Upper lobe of left lung (tissue), 6 donors: ENCODE results near the gene UBASH3A. TPM values are rescaled to one million over a fixed set of nuclear protein-coding genes. Genes with fewer than 3 reads are reported as not detected.

ENCODE experiments used
- ATAC-seq, 2 donors: fragments of 200-7000 bp; cut with Tn5 transposase; one replicate each; pipeline ENCODE4 v1.9.1; 2022; ENCODE audit warnings: mild to moderate bottlenecking in 2 of 2, moderate library complexity in 2 of 2; ENCODE audit not compliant: low FRiP score in 2 of 2
- DNase-seq, 2 donors: peaks; one replicate each; pipeline ENCODE4 v3.0.0-alpha.2; 2019 to 2020
- H3K27ac ChIP-seq, 4 donors: fragments of 200-600 bp; sonication (generic); one replicate each; pipeline ENCODE4 v1.5.1; 2016 to 2019
- H3K27me3 ChIP-seq, 4 donors: fragments of 200-600 bp; sonication (generic); one replicate each; pipeline ENCODE4 v1.5.1; 2017 to 2019
- H3K36me3 ChIP-seq, 4 donors: fragments of 200-600 bp; sonication (generic); one replicate each; pipeline ENCODE4 v1.5.1; 2016 to 2019
- H3K4me1 ChIP-seq, 4 donors: fragments of 200-600 bp; sonication (generic); one replicate each; pipeline ENCODE4 v1.5.1; 2018 to 2019
- H3K4me3 ChIP-seq, 4 donors: fragments of 200-600 bp; sonication (generic); one replicate each; pipeline ENCODE4 v1.5.1; 2017 to 2019; ENCODE audit warnings: mild to moderate bottlenecking in 2 of 4, moderate library complexity in 1 of 4
- H3K9me3 ChIP-seq, 4 donors: fragments of 200-600 bp; sonication (generic); one replicate each; pipeline ENCODE4 v1.5.1; 2018 to 2019
- CTCF ChIP-seq, 6 experiments: fragments of 450-650 bp in 4 of 6; fragments of 200-600 bp in 2 of 6; sonication (generic) in 2 of 6; IDR thresholded peaks; one replicate each; pipeline ENCODE4 v1.5.1; 2016 to 2019; ENCODE audit warnings: antibody characterized with exemption in 6 of 6
- EP300 ChIP-seq, 4 donors: sonication (generic); formaldehyde crosslinking; IDR thresholded peaks; one replicate each; pipeline ENCODE4 v1.5.1; 2017; ENCODE audit warnings: antibody characterized with exemption in 4 of 4, control low read depth in 2 of 4
- POLR2A ChIP-seq, 4 donors: fragments of 450-650 bp; IDR thresholded peaks; one replicate each; pipeline ENCODE4 v1.5.1; 2016 to 2017; ENCODE audit warnings: antibody characterized with exemption in 4 of 4, mild to moderate bottlenecking in 2 of 4
- POLR2AphosphoS5 ChIP-seq, 2 donors: sonication (generic); formaldehyde crosslinking; IDR thresholded peaks; one replicate each; pipeline ENCODE4 v1.5.1; 2017; ENCODE audit warnings: antibody characterized with exemption in 2 of 2
- WGBS, 2 donors: methylation state at CpG; one replicate each; pipeline ENCODE4 v1.1.5; 2017 to 2018; 5-methylcytosine and 5-hydroxymethylcytosine counted together
- total RNA-seq, 6 donors: library from RNA; depleted of rRNA in 4 of 6; stranded (reverse); fragments of >200 nt in 4 of 6; gene quantifications; one replicate each; pipeline versions ENCODE4 v1.1.0 to v1.2.1, GENCODE V29; 2016 to 2021
- donor health status: DM: no; HTN: no; CAD: no; lungs with moderate emphysema.
- donor health status: DM: no; HTN: yes; CAD: no; lungs with severe emphysema.

Gene UBASH3A
- total RNA-seq, 6 donors from 2014 or later: 1.4 to 7.3 (median 2.9) TPM; not detected in 1

GRCh38 chr21:42429021-42429420, 25.3 kb downstream of the UBASH3A start:
- Histone ChIP-seq H3K4me3 (no peak overlapping the region), H3K4me1 (peaks cover 0 to 19% (median 9%) of the 10 kb centered on the region in 4 donors), H3K9me3 (peaks cover 0 to 3% (median 0%) of the 10 kb centered on the region in 4 donors), H3K27ac (no peak overlapping the region), H3K36me3 (no peaks in the 10 kb centered on the region), H3K27me3 (no peaks in the 10 kb centered on the region)
- DNase-seq (no peak), ATAC-seq (no peak)
- TF ChIP-seq EP300 (IDR thresholded peaks at IDR 0.05) (no peak), POLR2AphosphoS5 (IDR thresholded peaks at IDR 0.05) (no peak), CTCF (IDR thresholded peaks at IDR 0.05) (no peak), POLR2A (IDR thresholded peaks at IDR 0.05) (no peak)
- WGBS, 2 donors: 94% methylated on average over 1 of the region's 1 CpG; no CpG with 5 or more reads in 1 of the 2 donors

GRCh38 chr21:42429856-42430255, 26.2 kb downstream of the UBASH3A start:
- ATAC-seq (no peak), DNase-seq (no peak)
- peaks cover 0 to 3% (median 0%) of the 10 kb centered on the region in 4 donors for H3K9me3 ChIP-seq
- H3K27ac ChIP-seq: no peak overlapping the region
- H3K4me3 ChIP-seq: no peak overlapping the region
- 42 to 44% methylated on average over 6 to 9 of the region's 9 CpGs for WGBS, 2 donors
- no peaks in the 10 kb centered on the region for H3K27me3 ChIP-seq
- H3K4me1 ChIP-seq: peaks cover 0 to 12% (median 6%) of the 10 kb centered on the region in 4 donors
- no peaks in the 10 kb centered on the region for H3K36me3 ChIP-seq
- TF ChIP-seq POLR2AphosphoS5 (IDR thresholded peaks at IDR 0.05): no peak
- TF ChIP-seq CTCF (IDR thresholded peaks at IDR 0.05): no peak
- TF ChIP-seq POLR2A (IDR thresholded peaks at IDR 0.05): no peak
- no peak for TF ChIP-seq EP300 (IDR thresholded peaks at IDR 0.05)

GRCh38 chr21:42430521-42430920, 26.8 kb downstream of the UBASH3A start:
- Histone ChIP-seq H3K4me1 (peaks cover 0 to 6% (median 2%) of the 10 kb centered on the region in 4 donors), H3K27ac (no peak overlapping the region), H3K9me3 (peaks cover 0 to 3% (median 0%) of the 10 kb centered on the region in 4 donors), H3K4me3 (no peak overlapping the region), H3K36me3 (no peaks in the 10 kb centered on the region), H3K27me3 (no peaks in the 10 kb centered on the region)
- ATAC-seq (peak in 1 of 2 donors; percentile 15), DNase-seq (no peak)
- WGBS, 2 donors: 91 to 96% methylated on average over 4 to 6 of the region's 6 CpGs
- TF ChIP-seq EP300 (IDR thresholded peaks at IDR 0.05): no peak
- no peak for TF ChIP-seq CTCF (IDR thresholded peaks at IDR 0.05)
- TF ChIP-seq POLR2A (IDR thresholded peaks at IDR 0.05): no peak
- TF ChIP-seq POLR2AphosphoS5 (IDR thresholded peaks at IDR 0.05): no peak

GRCh38 chr21:42431196-42431595, 27.5 kb downstream of the UBASH3A start:
- DNase-seq (no peak), ATAC-seq (peak; percentile 28 to 38)
- no peaks in the 10 kb centered on the region for H3K4me1 ChIP-seq
- no peak overlapping the region for H3K27ac ChIP-seq
- H3K4me3 ChIP-seq: no peak overlapping the region
- no peaks in the 10 kb centered on the region for H3K36me3 ChIP-seq
- TF ChIP-seq EP300 (IDR thresholded peaks at IDR 0.05) (no peak), CTCF (IDR thresholded peaks at IDR 0.05) (no peak), POLR2A (IDR thresholded peaks at IDR 0.05) (no peak), POLR2AphosphoS5 (IDR thresholded peaks at IDR 0.05) (no peak)
- peaks cover 0 to 3% (median 0%) of the 10 kb centered on the region in 4 donors for H3K9me3 ChIP-seq
- H3K27me3 ChIP-seq: no peaks in the 10 kb centered on the region
- 43 to 70% methylated on average over 3 to 7 of the region's 7 CpGs for WGBS, 2 donors

- DNase-seq (no peak), ATAC-seq (no peak)
- peaks cover 0 to 3% (median 0%) of the 10 kb centered on the region in 4 donors for H3K9me3 ChIP-seq
- H3K4me1 ChIP-seq: no peaks in the 10 kb centered on the region
- H3K4me3 ChIP-seq: no peak overlapping the region
- TF ChIP-seq EP300 (IDR thresholded peaks at IDR 0.05): no peak
- no peak for TF ChIP-seq POLR2A (IDR thresholded peaks at IDR 0.05)
- no peak for TF ChIP-seq CTCF (IDR thresholded peaks at IDR 0.05)
- no peak for TF ChIP-seq POLR2AphosphoS5 (IDR thresholded peaks at IDR 0.05)
- no peaks in the 10 kb centered on the region for H3K36me3 ChIP-seq
- H3K27me3 ChIP-seq: no peaks in the 10 kb centered on the region
- no peak overlapping the region for H3K27ac ChIP-seq
- 33 to 100% methylated on average over 1 of the region's 1 CpG for WGBS, 2 donors
These were observed 29.0 kb downstream of the UBASH3A start for GRCh38 chr21:42432695-42433094.
